ENCODE measurements around the gene PDE3B.
"Not testable (repeated sequence)": the region's sequence is repeated elsewhere in the genome, so short reads cannot be mapped to it uniquely, and the experiment has no call there.

PDE3B gene

DNA sequence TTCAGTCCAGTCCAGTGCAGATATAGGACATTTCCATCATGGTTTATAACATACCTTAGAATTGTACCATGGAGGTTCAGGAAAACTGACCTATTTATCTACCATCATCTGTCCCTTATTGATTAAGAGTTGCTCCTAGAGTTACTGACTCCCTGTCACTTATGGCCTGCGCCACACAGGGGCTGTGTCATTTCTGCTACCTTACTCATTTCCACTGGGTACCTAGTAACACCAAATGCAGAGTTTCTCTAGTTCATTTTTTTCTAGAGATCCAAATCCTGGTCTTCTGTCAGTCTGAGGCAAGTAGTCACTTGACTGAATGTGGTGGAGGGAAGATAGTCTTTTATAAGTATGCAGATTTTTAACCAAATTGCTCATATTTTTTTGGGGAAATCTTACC lies 59.2 kb downstream of the PDE3B start:
- H3K4me2 ChIP-seq (ENCODE audit: low read length): no peak overlapping the region
- no peaks in the 10 kb centered on the region for H3K27me3 ChIP-seq (ENCODE audit: low read depth, low read length)
- H3K9me3 ChIP-seq (ENCODE audit: insufficient read depth, low read length): peaks cover 9% of the 10 kb centered on the region; the same call in 1 of the 2 replicates
- no peaks in the 10 kb centered on the region for H4K20me1 ChIP-seq (ENCODE audit: insufficient read depth, low read length)
- H3K79me2 ChIP-seq (ENCODE audit: low read length): no peaks in the 10 kb centered on the region
- no peak overlapping the region for H3K27ac ChIP-seq (ENCODE audit: low read length)
- H3K4me3 ChIP-seq (ENCODE audit: low read length): no peak overlapping the region
- no peak overlapping the region for H3K9ac ChIP-seq (ENCODE audit: low read length)
- no peak for TF ChIP-seq EZH2phosphoT487 (IDR thresholded peaks at IDR 0.05; ENCODE audit: low read depth)
- TF ChIP-seq, protein P1, sequence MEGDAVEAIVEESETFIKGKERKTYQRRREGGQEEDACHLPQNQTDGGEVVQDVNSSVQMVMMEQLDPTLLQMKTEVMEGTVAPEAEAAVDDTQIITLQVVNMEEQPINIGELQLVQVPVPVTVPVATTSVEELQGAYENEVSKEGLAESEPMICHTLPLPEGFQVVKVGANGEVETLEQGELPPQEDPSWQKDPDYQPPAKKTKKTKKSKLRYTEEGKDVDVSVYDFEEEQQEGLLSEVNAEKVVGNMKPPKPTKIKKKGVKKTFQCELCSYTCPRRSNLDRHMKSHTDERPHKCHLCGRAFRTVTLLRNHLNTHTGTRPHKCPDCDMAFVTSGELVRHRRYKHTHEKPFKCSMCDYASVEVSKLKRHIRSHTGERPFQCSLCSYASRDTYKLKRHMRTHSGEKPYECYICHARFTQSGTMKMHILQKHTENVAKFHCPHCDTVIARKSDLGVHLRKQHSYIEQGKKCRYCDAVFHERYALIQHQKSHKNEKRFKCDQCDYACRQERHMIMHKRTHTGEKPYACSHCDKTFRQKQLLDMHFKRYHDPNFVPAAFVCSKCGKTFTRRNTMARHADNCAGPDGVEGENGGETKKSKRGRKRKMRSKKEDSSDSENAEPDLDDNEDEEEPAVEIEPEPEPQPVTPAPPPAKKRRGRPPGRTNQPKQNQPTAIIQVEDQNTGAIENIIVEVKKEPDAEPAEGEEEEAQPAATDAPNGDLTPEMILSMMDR (IDR thresholded peaks at IDR 0.05; ENCODE audit: low read depth, low read length): no peak
- no peaks in the 10 kb centered on the region for H3K4me1 ChIP-seq (ENCODE audit: low read length)
- H3K36me3 ChIP-seq (replicated peaks; ENCODE audit: low read depth, low read length): no peaks in the 10 kb centered on the region
- no peak overlapping the region for H2AFZ ChIP-seq (ENCODE audit: low read depth, low read length)

DNA sequence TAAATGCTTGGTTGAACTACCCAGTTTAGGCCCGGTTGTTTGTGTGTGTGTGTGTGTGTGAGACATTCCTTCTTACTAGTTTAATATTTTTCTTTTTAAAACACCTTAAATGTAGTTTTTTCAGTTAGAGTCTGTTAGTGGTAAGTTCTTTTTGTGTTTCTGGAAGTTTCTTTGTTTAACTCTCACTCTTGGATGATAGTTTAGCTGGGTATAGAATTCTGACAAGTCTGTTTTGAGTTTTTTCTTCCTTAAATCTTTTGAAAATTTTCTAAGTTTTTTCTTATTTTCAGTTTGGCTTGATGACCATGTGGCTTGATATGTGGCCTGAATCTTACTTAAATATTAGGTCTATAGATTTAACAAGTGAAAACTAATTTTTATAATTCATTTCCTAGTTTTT lies 60.1 kb downstream of the PDE3B start:
- no peaks in the 10 kb centered on the region for H3K36me3 ChIP-seq (replicated peaks; ENCODE audit: low read depth, low read length)
- TF ChIP-seq, protein P1 (IDR thresholded peaks at IDR 0.05; ENCODE audit: low read depth, low read length): no peak
- no peak for TF ChIP-seq EZH2phosphoT487 (IDR thresholded peaks at IDR 0.05; ENCODE audit: low read depth)
- H3K4me2 ChIP-seq (ENCODE audit: low read length): no peak overlapping the region
- H3K27ac ChIP-seq (ENCODE audit: low read length): no peak overlapping the region
- no peak overlapping the region for H3K4me3 ChIP-seq (ENCODE audit: low read length)
- no peak overlapping the region for H3K9ac ChIP-seq (ENCODE audit: low read length)
- H3K9me3 ChIP-seq (ENCODE audit: insufficient read depth, low read length): peaks cover 9% of the 10 kb centered on the region; the same call in 1 of the 2 replicates
- H3K79me2 ChIP-seq (ENCODE audit: low read length): no peaks in the 10 kb centered on the region
- no peaks in the 10 kb centered on the region for H3K4me1 ChIP-seq (ENCODE audit: low read length)
- no peak overlapping the region for H2AFZ ChIP-seq (ENCODE audit: low read depth, low read length)
- no peaks in the 10 kb centered on the region for H3K27me3 ChIP-seq (ENCODE audit: low read depth, low read length)
- no peaks in the 10 kb centered on the region for H4K20me1 ChIP-seq (ENCODE audit: insufficient read depth, low read length)

DNA sequence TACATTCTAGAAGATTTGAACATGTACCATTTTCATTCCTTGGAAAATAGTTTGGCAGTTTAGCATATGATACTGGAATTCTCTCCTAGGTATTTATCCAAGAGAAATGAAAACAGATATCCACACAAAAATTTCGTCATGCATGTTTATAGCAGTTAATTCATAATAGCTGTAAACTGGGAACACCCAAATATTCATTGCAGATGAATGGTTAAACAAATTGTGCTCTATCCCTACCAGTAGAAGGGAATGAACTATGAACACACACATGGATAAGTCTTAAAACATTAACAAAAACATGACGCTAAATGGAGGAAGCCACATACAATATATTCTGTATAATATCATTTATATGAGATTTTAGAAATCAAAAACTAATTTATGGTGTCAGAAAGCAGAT lies 61.5 kb downstream of the PDE3B start:
- Histone ChIP-seq H3K9ac (ENCODE audit: low read length) (no peak overlapping the region), H3K79me2 (ENCODE audit: low read length) (no peaks in the 10 kb centered on the region), H4K20me1 (ENCODE audit: insufficient read depth, low read length) (no peaks in the 10 kb centered on the region), H3K4me3 (ENCODE audit: low read length) (no peak overlapping the region), H2AFZ (ENCODE audit: low read depth, low read length) (no peak overlapping the region), H3K4me2 (ENCODE audit: low read length) (no peak overlapping the region), H3K4me1 (ENCODE audit: low read length) (no peaks in the 10 kb centered on the region), H3K27me3 (ENCODE audit: low read depth, low read length) (no peaks in the 10 kb centered on the region), H3K27ac (ENCODE audit: low read length) (no peak overlapping the region), H3K9me3 (ENCODE audit: insufficient read depth, low read length) (peaks cover 9% of the 10 kb centered on the region; the same call in 1 of the 2 replicates), H3K36me3 (replicated peaks; ENCODE audit: low read depth, low read length) (no peaks in the 10 kb centered on the region)
- TF ChIP-seq, protein P1 (IDR thresholded peaks at IDR 0.05; ENCODE audit: low read depth, low read length): no peak
- TF ChIP-seq EZH2phosphoT487 (IDR thresholded peaks at IDR 0.05; ENCODE audit: low read depth): no peak

DNA sequence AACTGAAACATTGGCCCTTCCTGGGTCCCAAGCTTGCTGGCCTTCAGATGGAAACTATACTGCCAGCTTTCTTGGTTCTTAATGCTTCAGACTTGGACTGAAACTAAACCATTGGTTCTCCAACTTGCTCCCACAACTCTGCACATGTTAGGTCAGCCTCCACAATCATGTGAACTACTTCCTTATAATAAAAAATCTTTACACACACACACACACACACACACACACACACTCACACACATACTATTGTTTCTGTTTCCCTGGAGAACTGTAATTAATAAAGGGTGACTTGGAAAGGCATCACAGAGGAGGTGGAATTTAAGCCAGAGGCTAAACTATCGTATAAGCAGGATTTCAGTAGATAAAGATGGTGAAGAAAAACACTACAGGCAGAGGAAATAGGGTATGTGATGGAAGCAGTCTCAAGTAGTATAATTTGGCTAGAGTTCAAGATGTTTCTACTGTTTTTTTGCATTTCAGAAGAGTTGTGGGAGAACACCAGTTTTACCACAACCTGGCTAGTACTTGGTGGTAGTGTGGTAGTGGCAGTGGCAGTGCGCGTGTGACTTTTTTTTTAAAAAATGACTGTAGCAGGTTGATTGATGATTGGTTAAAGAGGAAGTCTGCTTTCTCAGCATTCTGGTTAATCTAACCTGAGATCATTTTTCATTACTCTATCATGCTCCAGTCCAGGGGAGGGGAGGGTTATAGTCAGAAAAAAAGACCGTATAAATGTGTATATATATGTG lies 70.1 kb downstream of the PDE3B start:
- Histone ChIP-seq H3K4me3 (ENCODE audit: low read length) (no peak overlapping the region), H3K9ac (ENCODE audit: low read length) (no peak overlapping the region), H3K27me3 (ENCODE audit: low read depth, low read length) (no peaks in the 10 kb centered on the region), H3K36me3 (replicated peaks; ENCODE audit: low read depth, low read length) (no peaks in the 10 kb centered on the region), H3K27ac (ENCODE audit: low read length) (no peak overlapping the region), H3K4me2 (ENCODE audit: low read length) (no peak overlapping the region), H3K4me1 (ENCODE audit: low read length) (no peaks in the 10 kb centered on the region), H3K9me3 (ENCODE audit: insufficient read depth, low read length) (no peaks in the 10 kb centered on the region), H3K79me2 (ENCODE audit: low read length) (no peaks in the 10 kb centered on the region), H4K20me1 (ENCODE audit: insufficient read depth, low read length) (no peaks in the 10 kb centered on the region), H2AFZ (ENCODE audit: low read depth, low read length) (no peak overlapping the region)
- TF ChIP-seq, protein P1 (IDR thresholded peaks at IDR 0.05; ENCODE audit: low read depth, low read length): no peak
- no peak for TF ChIP-seq EZH2phosphoT487 (IDR thresholded peaks at IDR 0.05; ENCODE audit: low read depth)

DNA sequence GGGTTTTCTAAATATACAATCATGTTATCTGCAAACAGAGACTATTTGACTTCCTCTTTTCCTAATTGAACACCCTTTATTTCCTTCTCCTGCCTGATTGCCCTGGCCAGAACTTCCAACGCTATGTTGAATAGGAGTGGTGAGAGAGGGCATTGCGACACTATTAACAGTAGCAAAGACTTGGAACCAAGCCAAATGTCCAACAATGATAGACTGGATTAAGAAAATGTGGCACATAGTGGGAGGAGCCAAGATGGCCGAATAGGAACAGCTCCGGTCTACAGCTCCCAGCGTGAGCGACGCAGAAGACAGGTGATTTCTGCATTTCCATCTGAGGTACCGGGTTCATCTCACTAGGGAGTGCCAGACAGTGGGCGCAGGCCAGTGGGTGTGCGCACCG lies 72.1 kb downstream of the PDE3B start:
- not testable (repeated sequence) for H2AFZ ChIP-seq (ENCODE audit: low read depth, low read length); H3K9me3 ChIP-seq (ENCODE audit: insufficient read depth, low read length)

More for the DNA sequence above, 72.1 kb downstream of the PDE3B start:
- not testable (repeated sequence) for H3K27ac ChIP-seq (ENCODE audit: low read length); H3K4me2 ChIP-seq (ENCODE audit: low read length); H4K20me1 ChIP-seq (ENCODE audit: insufficient read depth, low read length); H3K9ac ChIP-seq (ENCODE audit: low read length); H3K36me3 ChIP-seq (replicated peaks; ENCODE audit: low read depth, low read length); H3K4me1 ChIP-seq (ENCODE audit: low read length); H3K79me2 ChIP-seq (ENCODE audit: low read length); H3K27me3 ChIP-seq (ENCODE audit: low read depth, low read length); H3K4me3 ChIP-seq (ENCODE audit: low read length)
